K562 (cell line): ENCODE data around the gene MPZL1. TPM values are rescaled to one million over a fixed set of nuclear protein-coding genes. Genes with fewer than 3 reads are reported as not detected.
A peak's percentile ranks its signal among the peaks of the same experiment; 100 is the strongest.

Experiments
- ARID1B ChIP-seq: fragments of 450-650 bp; IDR thresholded peaks from 2 replicates; pipeline ENCODE4 v1.6.1; 2016; ENCODE audit warnings: antibody characterized with exemption, mild to moderate bottlenecking, inconsistent platforms
- ARID3A ChIP-seq: IDR thresholded peaks from 2 replicates; pipeline ENCODE4 v1.6.1; 2012; ENCODE audit warnings: low read depth, low read length, improper control_type of control experiment, borderline replicate concordance
- CREB3L1 ChIP-seq: fragments of 450-650 bp; IDR thresholded peaks from 2 replicates; pipeline ENCODE4 v1.6.1; 2014; ENCODE audit warnings: low read depth, mild to moderate bottlenecking, moderate library complexity, borderline replicate concordance
- EP400 ChIP-seq: fragments of 450-650 bp; IDR thresholded peaks from 2 replicates; pipeline ENCODE4 v1.6.1; 2017; ENCODE audit warnings: antibody characterized with exemption, mild to moderate bottlenecking, moderate library complexity
- FIP1L1 ChIP-seq: fragments of 200-400 bp; formaldehyde crosslinking; IDR thresholded peaks from 2 replicates; pipeline ENCODE4 v1.6.1; 2018; ENCODE audit warnings: mild to moderate bottlenecking, low read depth, low read length; ENCODE audit not compliant: poor library complexity, severe bottlenecking
- JUN ChIP-seq, 2 experiments: sonication (generic) in 1 of 2; formaldehyde crosslinking in 1 of 2; IDR thresholded peaks; 2 replicates each; pipeline versions ENCODE4 v1.6.1 to v1.8.0; 2012 to 2022; ENCODE audit warnings: borderline replicate concordance in 2 of 2, mild to moderate bottlenecking in 2 of 2, improper control_type of control experiment in 1 of 2, low read depth in 1 of 2, low read length in 1 of 2, missing genetic modification reagents in 1 of 2
- MED1 ChIP-seq: sonication (generic); formaldehyde crosslinking; IDR thresholded peaks from 2 replicates; pipeline ENCODE4 v1.8.1; 2023; ENCODE audit warnings: missing genetic modification reagents, borderline replicate concordance
- NFIC ChIP-seq: fragments of 450-650 bp; IDR thresholded peaks from 2 replicates; pipeline ENCODE4 v1.6.1; 2017; ENCODE audit warnings: mild to moderate bottlenecking, inconsistent platforms
- PHF20 ChIP-seq: fragments of 450-650 bp; IDR thresholded peaks from 2 replicates; pipeline ENCODE4 v1.6.1; 2018; ENCODE audit not compliant: partially characterized antibody
- POLR2B ChIP-seq: fragments of 450-650 bp; IDR thresholded peaks from 2 replicates; pipeline ENCODE4 v1.6.1; 2018; ENCODE audit warnings: low read depth; ENCODE audit not compliant: partially characterized antibody
- ZBTB17 ChIP-seq: fragments of 450-650 bp; formaldehyde crosslinking; IDR thresholded peaks from 2 replicates; pipeline ENCODE4 v1.4.0; 2020; ENCODE audit warnings: mild to moderate bottlenecking
- ZBTB5 ChIP-seq: fragments of 450-650 bp; IDR thresholded peaks from 2 replicates; pipeline ENCODE4 v1.6.1; 2017; ENCODE audit warnings: antibody characterized with exemption
- ZNF436 ChIP-seq: fragments of 250-450, 450-650 bp; sonication (Bioruptor Pico); formaldehyde crosslinking; IDR thresholded peaks from 2 replicates; pipeline ENCODE4 v1.7.0; 2020; ENCODE audit warnings: mild to moderate bottlenecking
- ZNF830 ChIP-seq: fragments of 250-450 bp; sonication (Bioruptor Pico); IDR thresholded peaks from 2 replicates; pipeline ENCODE4 v1.5.0; 2021; ENCODE audit warnings: mild to moderate bottlenecking
- polyA plus RNA-seq, 8 experiments: library from polyadenylated mRNA; depleted of rRNA in 4 of 8; stranded (reverse) in 5 of 8; unstranded in 3 of 8; fragments of >200 nt; fragmentation: Nextera tagmentation in 2 of 8; fragmentation: Illumina TruSeq in 1 of 8; extraction: Ambion mirVana in 2 of 8; extraction: Trizol in 1 of 8; gene quantifications; 2 replicates each; pipeline versions ENCODE4 v1.2.1 to v1.2.3, GENCODE V29; 2011 to 2014; ENCODE audit warnings: inconsistent platforms in 1 of 8, missing spikeins in 1 of 8
- total RNA-seq, 7 experiments: library from RNA; depleted of rRNA in 6 of 7; stranded (reverse); fragments of >200 nt in 6 of 7; fragmentation: Illumina TruSeq in 2 of 7; extraction: Trizol in 2 of 7; gene quantifications; 2 replicates each; pipeline versions ENCODE4 v1.2.1 to v1.2.3, GENCODE V29; 2011 to 2021; ENCODE audit warnings: low replicate concordance in 1 of 7
- TF ChIP-seq, protein P1 (sequence below): fragments of 250-450 bp; sonication (Bioruptor Pico); IDR thresholded peaks from 2 replicates; pipeline ENCODE4 v1.8.0; 2022; ENCODE audit warnings: moderate library complexity, mild to moderate bottlenecking, inconsistent platforms

MPZL1 gene
- total and polyA plus RNA-seq, 9 of the 15 experiments (the other 6 are each of a cell fraction or from before 2014, with no cell fraction given), result 14.5 to 153 (median 66.5) TPM

- TF ChIP-seq CREB3L1 (no peak), ARID1B (peak; percentile 32; the same call in 1 of the 2 replicates), MED1 (CRISPR knock-in tag) (no peak), POLR2B (no peak), JUN (IDR thresholded peaks at IDR 0.05; ENCODE audit: borderline replicate concordance, low read depth, low read length) (no peak), JUN (CRISPR knock-in tag; IDR thresholded peaks at IDR 0.05; ENCODE audit: borderline replicate concordance) (no peak), ARID3A (no peak), NFIC (peak; percentile 47; the same call in 1 of the 2 replicates), ZNF436 (no peak), ZBTB17 (CRISPR knock-in tag) (no peak), ZBTB5 (no peak), ZNF830 (CRISPR knock-in tag) (no peak), PHF20 (no peak), EP400 (no peak), FIP1L1 (no peak)
- TF ChIP-seq, protein P1, sequence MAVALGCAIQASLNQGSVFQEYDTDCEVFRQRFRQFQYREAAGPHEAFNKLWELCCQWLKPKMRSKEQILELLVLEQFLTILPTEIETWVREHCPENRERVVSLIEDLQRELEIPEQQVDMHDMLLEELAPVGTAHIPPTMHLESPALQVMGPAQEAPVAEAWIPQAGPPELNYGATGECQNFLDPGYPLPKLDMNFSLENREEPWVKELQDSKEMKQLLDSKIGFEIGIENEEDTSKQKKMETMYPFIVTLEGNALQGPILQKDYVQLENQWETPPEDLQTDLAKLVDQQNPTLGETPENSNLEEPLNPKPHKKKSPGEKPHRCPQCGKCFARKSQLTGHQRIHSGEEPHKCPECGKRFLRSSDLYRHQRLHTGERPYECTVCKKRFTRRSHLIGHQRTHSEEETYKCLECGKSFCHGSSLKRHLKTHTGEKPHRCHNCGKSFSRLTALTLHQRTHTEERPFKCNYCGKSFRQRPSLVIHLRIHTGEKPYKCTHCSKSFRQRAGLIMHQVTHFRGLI (CRISPR knock-in tag), result no peak
Measured at GRCh38 chr1:167836197-167836596, 114.4 kb downstream of the MPZL1 start (continued).
